Liver (tissue), 9 donors: ENCODE data around the gene DAB1. TPM values are rescaled to one million over a fixed set of nuclear protein-coding genes. Genes with fewer than 3 reads are reported as not detected.

Experiments
- DNase-seq: peaks from one replicate; pipeline ENCODE4 v3.0.0-alpha.2; 2017; ENCODE audit warnings: low spot score
- H3K27ac ChIP-seq, 2 donors: one replicate each; pipeline ENCODE4 v1.7.0; 2013; ENCODE audit warnings: inconsistent platforms in 2 of 2, low read length in 2 of 2, control low read depth in 1 of 2, low read depth in 1 of 2, mild to moderate bottlenecking in 1 of 2
- H3K27me3 ChIP-seq, 4 donors: one replicate each; pipeline versions ENCODE4 v1.6.1 to v1.7.0; 2013; ENCODE audit warnings: low read length in 3 of 4, inconsistent platforms in 1 of 4, mild to moderate bottlenecking in 1 of 4, moderate library complexity in 1 of 4; ENCODE audit not compliant: control insufficient read depth in 4 of 4, insufficient read depth in 4 of 4
- H3K36me3 ChIP-seq, 4 donors: one replicate each; pipeline versions ENCODE4 v1.6.1 to v1.7.0; 2013; ENCODE audit warnings: low read length in 3 of 4, mild to moderate bottlenecking in 3 of 4, low read depth in 1 of 4, moderate library complexity in 1 of 4; ENCODE audit not compliant: control insufficient read depth in 4 of 4, insufficient read depth in 3 of 4
- H3K4me1 ChIP-seq, 4 donors: one replicate each; pipeline versions ENCODE4 v1.6.1 to v1.7.0; 2013; ENCODE audit warnings: low read length in 3 of 4, mild to moderate bottlenecking in 3 of 4, moderate library complexity in 1 of 4; ENCODE audit not compliant: control insufficient read depth in 4 of 4, insufficient read depth in 4 of 4
- H3K4me3 ChIP-seq, 3 donors: one replicate each; pipeline versions ENCODE4 v1.6.1 to v1.7.0; 2013; ENCODE audit warnings: low read length in 3 of 3, control low read depth in 1 of 3, low read depth in 1 of 3, mild to moderate bottlenecking in 1 of 3
- H3K9ac ChIP-seq, 2 donors: one replicate each; pipeline ENCODE4 v1.7.0; 2013; ENCODE audit warnings: low read length in 2 of 2, mild to moderate bottlenecking in 2 of 2, moderate library complexity in 2 of 2, control low read depth in 1 of 2, low read depth in 1 of 2
- H3K9me3 ChIP-seq, 4 donors: one replicate each; pipeline versions ENCODE4 v1.6.1 to v1.7.0; 2013; ENCODE audit warnings: low read length in 3 of 4; ENCODE audit not compliant: control insufficient read depth in 4 of 4
- ATF3 ChIP-seq: IDR thresholded peaks from 2 replicates; pipeline ENCODE4 v1.6.1; 2016; ENCODE audit warnings: antibody characterized with exemption
- CTCF ChIP-seq: fragments of 150-350 bp; IDR thresholded peaks from 2 replicates; pipeline ENCODE4 v1.5.1; 2017; ENCODE audit warnings: improper control_type of control experiment, low read depth, low read length; ENCODE audit not compliant: missing input control
- EGR1 ChIP-seq, 2 donors: IDR thresholded peaks; 2 replicates each; pipeline ENCODE4 v1.6.1; 2016 to 2018; ENCODE audit warnings: antibody characterized with exemption in 2 of 2, low read depth in 2 of 2
- FOXA1 ChIP-seq: IDR thresholded peaks from 2 replicates; pipeline ENCODE4 v1.6.1; 2016; ENCODE audit warnings: antibody characterized with exemption
- FOXA2 ChIP-seq: IDR thresholded peaks from 2 replicates; pipeline ENCODE4 v1.6.1; 2016; ENCODE audit warnings: antibody characterized with exemption
- GABPA ChIP-seq, 2 donors: IDR thresholded peaks in 1 of 2; conservative IDR thresholded peaks in 1 of 2; 2 replicates each; pipeline ENCODE4 v1.6.1; 2016; ENCODE audit warnings: antibody characterized with exemption in 2 of 2, mild to moderate bottlenecking in 1 of 2, moderate library complexity in 1 of 2
- HNF4A ChIP-seq, 2 donors: conservative IDR thresholded peaks; 2 replicates each; pipeline ENCODE4 v1.6.1; 2016; ENCODE audit warnings: antibody characterized with exemption in 2 of 2, mild to moderate bottlenecking in 2 of 2
- HNF4G ChIP-seq: IDR thresholded peaks from 2 replicates; pipeline ENCODE4 v1.6.1; 2016; ENCODE audit warnings: antibody characterized with exemption
- NR2F2 ChIP-seq: IDR thresholded peaks from 2 replicates; pipeline ENCODE4 v1.6.1; 2016; ENCODE audit warnings: antibody characterized with exemption
- RXRA ChIP-seq, 2 donors: IDR thresholded peaks; 2 replicates each; pipeline ENCODE4 v1.6.1; 2017 to 2018; ENCODE audit warnings: antibody characterized with exemption in 2 of 2, mild to moderate bottlenecking in 1 of 2
- SP1 ChIP-seq: IDR thresholded peaks from 2 replicates; pipeline ENCODE4 v1.6.1; 2018; ENCODE audit warnings: antibody characterized with exemption, mild to moderate bottlenecking
- YY1 ChIP-seq: IDR thresholded peaks from 2 replicates; pipeline ENCODE4 v1.6.1; 2016; ENCODE audit warnings: antibody characterized with exemption, mild to moderate bottlenecking
- WGBS: extraction: QIAGEN DNeasy Blood & Tissue Kit; methylation state at CpG from one replicate; pipeline ENCODE4 v1.1.7; 2013; 5-methylcytosine and 5-hydroxymethylcytosine counted together
- polyA plus RNA-seq, 2 donors: library from polyadenylated mRNA; stranded (reverse) in 1 of 2; unstranded in 1 of 2; fragments of 200-250 nt in 1 of 2; fragments of >200 nt in 1 of 2; fragmentation: Nextera tagmentation in 1 of 2; extraction: Ambion mirVana in 1 of 2; gene quantifications; one replicate each; pipeline versions ENCODE4 v1.2.1 to v1.2.3, GENCODE V29; 2013 to 2015
- total RNA-seq, 2 donors: library from RNA; depleted of rRNA; stranded (reverse); fragments of >200 nt; gene quantifications; one replicate each; pipeline ENCODE4 v1.2.3, GENCODE V29; 2014
- TF ChIP-seq, protein P1 (sequence below): IDR thresholded peaks from 2 replicates; pipeline ENCODE4 v1.6.1; 2016; ENCODE audit warnings: antibody characterized with exemption
- donor health status: healthy.
- donor health status: healthy.
- donor health status: healthy.
- donor health status: healthy.
- donor health status: healthy.

Gene DAB1
- total and polyA plus RNA-seq, 4 donors: 0.54 to 1.7 (median 1.2) TPM

GRCh38 chr1:57461405-57461804, 37.5 kb upstream of the DAB1 start:
- Histone ChIP-seq H3K9me3 (peaks cover 0 to 7% (median 0%) of the 10 kb centered on the region in 4 donors), H3K9ac (no peak overlapping the region), H3K4me1 (no peaks in the 10 kb centered on the region), H3K4me3 (no peak overlapping the region), H3K36me3 (no peaks in the 10 kb centered on the region), H3K27ac (no peak overlapping the region), H3K27me3 (no peaks in the 10 kb centered on the region)
- 65% methylated on average over 2 of the region's 2 CpGs for WGBS
- no peak for DNase-seq
- TF ChIP-seq HNF4A (conservative IDR thresholded peaks at IDR 0.05) (no peak), CTCF (no peak), NR2F2 (peak; percentile 53), SP1 (no peak)
- TF ChIP-seq, protein P1, sequence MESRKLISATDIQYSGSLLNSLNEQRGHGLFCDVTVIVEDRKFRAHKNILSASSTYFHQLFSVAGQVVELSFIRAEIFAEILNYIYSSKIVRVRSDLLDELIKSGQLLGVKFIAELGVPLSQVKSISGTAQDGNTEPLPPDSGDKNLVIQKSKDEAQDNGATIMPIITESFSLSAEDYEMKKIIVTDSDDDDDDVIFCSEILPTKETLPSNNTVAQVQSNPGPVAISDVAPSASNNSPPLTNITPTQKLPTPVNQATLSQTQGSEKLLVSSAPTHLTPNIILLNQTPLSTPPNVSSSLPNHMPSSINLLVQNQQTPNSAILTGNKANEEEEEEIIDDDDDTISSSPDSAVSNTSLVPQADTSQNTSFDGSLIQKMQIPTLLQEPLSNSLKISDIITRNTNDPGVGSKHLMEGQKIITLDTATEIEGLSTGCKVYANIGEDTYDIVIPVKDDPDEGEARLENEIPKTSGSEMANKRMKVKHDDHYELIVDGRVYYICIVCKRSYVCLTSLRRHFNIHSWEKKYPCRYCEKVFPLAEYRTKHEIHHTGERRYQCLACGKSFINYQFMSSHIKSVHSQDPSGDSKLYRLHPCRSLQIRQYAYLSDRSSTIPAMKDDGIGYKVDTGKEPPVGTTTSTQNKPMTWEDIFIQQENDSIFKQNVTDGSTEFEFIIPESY: no peak

DNA sequence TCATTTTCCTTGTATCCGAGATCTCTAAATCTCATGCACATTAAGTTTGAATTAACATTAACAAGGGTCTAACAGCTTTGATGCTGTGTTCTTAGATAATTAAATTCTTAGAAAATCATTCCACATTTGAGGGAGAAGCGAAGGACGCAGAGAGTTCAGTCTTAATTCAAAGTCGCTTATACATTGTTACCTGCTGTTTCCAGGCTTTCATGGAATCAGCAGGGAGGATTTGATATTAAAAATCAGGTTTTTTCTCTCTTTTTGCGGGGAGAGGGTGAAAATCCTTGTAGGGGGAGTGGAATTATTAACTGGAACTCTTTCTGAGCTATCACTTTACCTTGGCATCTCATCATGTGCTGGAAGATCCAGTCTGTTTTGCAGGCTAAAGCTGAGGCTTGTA, 27.7 kb upstream of the DAB1 start:
- Histone ChIP-seq H3K9me3 (no peaks in the 10 kb centered on the region), H3K4me3 (no peak overlapping the region), H3K36me3 (no peaks in the 10 kb centered on the region), H3K27ac (no peak overlapping the region), H3K4me1 (no peaks in the 10 kb centered on the region), H3K9ac (no peak overlapping the region), H3K27me3 (peaks cover 0 to 2% (median 0%) of the 10 kb centered on the region in 4 donors)
- 80% methylated on average over 5 of the region's 5 CpGs for WGBS
- no peak for DNase-seq
- no peak for TF ChIP-seq CTCF
- TF ChIP-seq, protein P1: no peak
- no peak for TF ChIP-seq NR2F2
- no peak for TF ChIP-seq ATF3
- no peak for TF ChIP-seq YY1
- TF ChIP-seq GABPA (IDR thresholded peaks at IDR 0.05 in 1 of 2, conservative IDR thresholded peaks at IDR 0.05 in 1 of 2): no peak
- no peak for TF ChIP-seq FOXA1
- no peak for TF ChIP-seq EGR1 (IDR thresholded peaks at IDR 0.05; ENCODE audit: low read depth in 2 of 2)
- TF ChIP-seq RXRA (IDR thresholded peaks at IDR 0.05): no peak
- no peak for TF ChIP-seq FOXA2
- no peak for TF ChIP-seq HNF4A (conservative IDR thresholded peaks at IDR 0.05)
- no peak for TF ChIP-seq HNF4G
